Measurements from ENCODE around the gene DHODH.
"Not testable (repeated sequence)": the region's sequence is repeated elsewhere in the genome, so short reads cannot be mapped to it uniquely, and the experiment has no call there.

DHODH gene

DNA sequence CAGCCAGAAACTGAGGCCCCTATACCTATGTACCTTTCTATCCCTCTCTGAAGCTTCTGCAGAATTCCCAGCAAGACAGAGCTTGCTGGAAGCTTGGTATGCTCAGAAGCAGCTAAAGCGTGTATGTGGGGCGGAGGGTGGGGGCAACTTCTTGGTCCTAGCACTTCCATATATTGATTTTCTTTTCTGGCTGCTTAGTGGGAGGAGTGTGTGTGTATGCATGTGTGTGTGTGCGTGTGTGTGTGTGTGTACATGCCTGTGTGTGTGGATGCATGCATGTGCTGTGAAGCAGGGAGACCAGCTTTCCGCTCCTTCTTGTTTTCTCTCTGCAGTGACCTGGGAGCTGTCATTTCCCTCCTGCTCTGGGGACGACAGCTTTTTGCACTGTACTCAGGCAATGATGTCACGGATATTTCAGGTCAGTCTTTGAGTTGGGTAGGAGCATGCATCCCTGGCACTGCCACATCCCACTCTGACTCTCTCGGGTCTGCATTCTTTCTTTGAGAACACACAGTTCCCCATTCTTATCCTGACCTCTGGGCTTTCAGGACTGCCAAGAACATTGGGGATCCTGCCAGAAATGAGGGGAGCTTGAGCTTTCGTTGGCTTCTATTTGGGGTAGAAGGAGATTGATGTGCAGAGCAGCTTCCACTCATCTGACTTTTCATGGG lies 65.2 kb downstream of the DHODH start:
- POLR2A ChIA-PET (ENCODE audit: low non-redundant PET), result no interaction called here
- TF ChIP-seq CTCF (conservative IDR thresholded peaks at IDR 0.05; ENCODE audit: low read depth), result no peak

DNA sequence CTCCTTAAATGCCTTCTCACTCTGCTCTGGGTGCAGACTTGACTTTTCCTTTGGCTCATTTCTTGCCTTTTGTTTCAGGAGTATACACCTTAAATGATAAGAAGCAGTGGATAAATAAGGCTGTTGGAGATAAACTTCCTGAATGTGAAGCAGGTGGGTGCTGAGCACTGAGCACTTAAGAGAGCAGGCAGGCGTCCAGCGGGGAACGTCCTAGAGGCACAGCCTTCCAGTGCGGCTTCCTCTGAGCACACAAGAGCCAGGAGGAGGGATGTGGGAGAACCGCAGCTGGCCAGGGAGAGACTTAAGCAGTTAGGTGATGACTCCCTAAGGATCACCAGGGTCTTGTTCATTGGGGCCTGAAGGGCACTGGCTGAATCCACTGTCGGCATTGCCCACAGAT lies 66.5 kb downstream of the DHODH start:
- POLR2A ChIA-PET (ENCODE audit: low non-redundant PET); DNase-seq (ENCODE audit: low spot score); CTCF ChIA-PET: not testable (repeated sequence)

More for the DNA sequence above, 65.2 kb downstream of the DHODH start:
- DNase-seq (ENCODE audit: low spot score), result no peak
- H3K27ac ChIP-seq, result no peak overlapping the region
- CTCF ChIA-PET, result no interaction called here

More for the DNA sequence above, 66.5 kb downstream of the DHODH start:
- not testable (repeated sequence) for H3K27ac ChIP-seq
